NOMO-1 (cell line): ENCODE measurements around the gene RPUSD1.
"Not testable (repeated sequence)": the region's sequence is repeated elsewhere in the genome, so short reads cannot be mapped to it uniquely, and the experiment has no call there.

Experiments used
- DNase-seq, 2 experiments: peaks; one replicate each; lab custom pipeline; 2025; ENCODE audit not compliant: unreplicated experiment in 2 of 2; lab: John Stamatoyannopoulos, UW

Gene RPUSD1, protein sequence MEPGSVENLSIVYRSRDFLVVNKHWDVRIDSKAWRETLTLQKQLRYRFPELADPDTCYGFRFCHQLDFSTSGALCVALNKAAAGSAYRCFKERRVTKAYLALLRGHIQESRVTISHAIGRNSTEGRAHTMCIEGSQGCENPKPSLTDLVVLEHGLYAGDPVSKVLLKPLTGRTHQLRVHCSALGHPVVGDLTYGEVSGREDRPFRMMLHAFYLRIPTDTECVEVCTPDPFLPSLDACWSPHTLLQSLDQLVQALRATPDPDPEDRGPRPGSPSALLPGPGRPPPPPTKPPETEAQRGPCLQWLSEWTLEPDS

DNA sequence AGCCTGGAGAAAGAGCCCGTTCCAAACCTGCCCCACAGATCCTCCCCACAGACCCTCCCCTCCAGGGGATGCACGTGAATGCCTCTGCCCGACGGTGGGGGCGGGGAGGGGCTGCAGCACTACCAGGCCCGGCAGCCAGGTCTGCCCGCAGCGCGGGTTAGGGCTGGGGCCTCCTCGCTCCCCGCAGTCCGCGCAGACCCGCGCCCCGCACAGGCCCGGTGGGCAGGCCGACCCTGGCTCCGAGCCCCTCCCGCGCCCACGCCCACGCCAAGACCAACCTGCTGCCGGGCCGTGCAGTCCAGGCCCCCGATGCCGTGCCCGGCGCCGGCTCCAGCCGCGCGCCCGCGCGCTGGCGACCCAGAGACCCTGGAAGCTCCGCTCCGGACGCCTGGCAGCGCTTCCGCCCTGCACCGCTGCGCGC lies at the start of gene RPUSD1:
Gene RPUSD1 (minus strand): TSS at position 404 of the 421 bp plus-strand sequence. CDS start 644 bp downstream, outside the sequence.
- no peak for DNase-seq

DNA sequence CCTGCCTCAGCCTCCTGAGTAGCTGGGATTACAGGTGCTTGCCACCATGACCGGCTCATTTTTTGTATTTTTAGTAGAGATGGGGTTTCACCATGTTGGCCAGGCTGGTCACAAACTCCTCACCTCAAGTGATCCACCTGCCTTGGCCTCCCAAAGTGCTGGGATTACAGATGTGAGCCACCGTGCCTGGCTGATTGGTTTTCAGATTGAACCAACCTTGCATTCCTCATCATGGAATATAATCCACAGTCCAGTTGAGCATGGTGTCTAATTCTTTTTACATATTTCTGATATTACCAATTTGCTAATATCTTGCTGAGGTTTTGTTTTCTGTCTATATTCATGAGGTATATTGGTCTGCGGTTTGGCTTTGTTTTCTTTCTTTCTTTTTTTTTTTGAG lies 48.6 kb upstream of the RPUSD1 start:
- not testable (repeated sequence) for DNase-seq

DNA sequence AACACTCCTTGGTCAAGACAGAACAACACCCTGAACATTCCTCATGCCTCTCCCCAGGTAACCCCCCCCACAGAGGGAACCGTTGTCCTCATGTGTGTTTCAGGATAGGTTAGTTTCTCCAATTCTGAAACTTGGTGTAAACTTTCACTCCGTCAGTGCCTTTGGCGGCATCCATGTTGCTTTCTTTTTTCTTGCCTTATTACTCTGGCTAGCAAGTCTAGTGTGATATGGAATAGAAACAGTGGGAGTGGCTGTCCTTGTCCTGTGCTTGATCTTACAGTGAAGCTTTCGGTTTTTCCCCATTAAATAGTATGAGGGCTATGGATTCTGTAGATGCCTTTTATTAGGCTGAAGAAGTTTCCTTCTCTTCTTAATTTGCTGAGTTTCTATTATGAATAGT lies 48.0 kb upstream of the RPUSD1 start:
- no peak for DNase-seq

DNA sequence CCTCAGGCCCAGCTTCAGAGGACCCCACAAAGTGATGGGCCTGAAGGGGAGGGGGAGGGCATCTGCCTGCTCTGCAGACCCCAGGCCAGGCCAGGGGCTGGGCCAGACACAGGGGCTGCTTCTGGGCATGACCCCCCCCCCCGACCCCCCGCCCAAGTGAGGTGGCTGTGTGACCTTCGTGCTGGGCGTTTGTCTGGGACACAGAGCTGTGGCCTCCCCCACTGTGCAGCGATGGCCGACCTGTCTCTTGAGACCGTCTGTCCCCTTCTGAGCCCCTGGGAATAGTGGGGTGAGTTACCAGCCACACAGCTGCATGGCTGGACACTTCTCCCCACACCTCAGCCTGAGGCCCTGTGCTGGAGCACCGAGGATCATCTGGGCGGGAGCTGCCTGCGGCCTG lies 47.2 kb upstream of the RPUSD1 start:
- DNase-seq, result no peak

DNA sequence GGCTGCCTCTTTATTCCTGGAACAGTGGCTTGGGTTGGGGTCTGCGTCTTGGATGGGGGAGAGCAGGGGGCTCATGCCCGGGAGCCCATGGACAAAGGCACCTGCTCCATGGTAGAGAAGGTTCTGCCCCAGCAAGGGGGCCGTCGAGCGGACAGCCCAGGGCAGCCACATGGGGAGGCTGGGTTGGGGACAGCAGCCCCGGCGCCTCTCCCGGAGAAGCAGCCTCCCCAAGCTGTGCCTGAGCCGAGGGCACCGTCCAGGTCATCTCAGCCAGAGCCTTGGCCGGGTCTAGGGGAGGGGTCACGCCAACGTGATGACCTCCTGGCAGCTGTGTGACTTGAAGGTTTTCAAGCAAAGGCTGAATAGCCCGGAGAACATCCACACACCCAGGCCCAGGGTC lies 45.2 kb upstream of the RPUSD1 start:
- no peak for DNase-seq

DNA sequence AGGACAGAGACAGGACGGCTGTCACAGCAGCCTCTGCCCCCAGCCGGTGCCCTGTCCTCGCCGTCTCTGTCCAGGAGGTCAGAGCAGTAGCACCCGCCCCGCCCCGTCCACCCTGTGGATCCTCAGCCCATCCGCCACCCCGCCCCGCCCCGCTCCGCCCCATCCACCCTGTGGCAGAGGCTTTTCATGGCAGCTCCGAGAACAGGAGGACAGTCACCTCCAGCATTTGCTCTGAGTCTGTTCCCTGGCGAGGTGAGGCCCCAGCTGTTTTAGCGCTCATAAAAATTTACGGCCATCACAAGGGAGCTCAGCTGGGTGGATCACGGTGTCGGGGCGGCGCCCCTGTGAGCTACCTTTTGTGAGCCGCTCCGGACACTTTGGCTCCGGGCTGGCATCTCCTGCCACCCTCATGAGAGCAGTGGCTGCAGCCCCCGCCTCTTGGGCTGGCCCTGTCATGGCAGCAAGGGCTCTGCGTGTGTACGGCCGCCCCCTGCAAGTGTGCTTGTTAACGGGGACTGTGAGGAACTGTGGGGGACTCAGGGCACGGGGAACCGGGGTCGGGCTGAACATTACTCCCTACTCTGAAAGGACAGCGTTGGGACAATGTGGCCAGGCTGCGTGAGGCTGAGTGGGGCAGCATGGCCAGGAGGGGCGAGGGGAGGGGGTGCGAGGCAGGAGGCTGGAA lies 44.6 kb upstream of the RPUSD1 start:
- DNase-seq, result no peak

DNA sequence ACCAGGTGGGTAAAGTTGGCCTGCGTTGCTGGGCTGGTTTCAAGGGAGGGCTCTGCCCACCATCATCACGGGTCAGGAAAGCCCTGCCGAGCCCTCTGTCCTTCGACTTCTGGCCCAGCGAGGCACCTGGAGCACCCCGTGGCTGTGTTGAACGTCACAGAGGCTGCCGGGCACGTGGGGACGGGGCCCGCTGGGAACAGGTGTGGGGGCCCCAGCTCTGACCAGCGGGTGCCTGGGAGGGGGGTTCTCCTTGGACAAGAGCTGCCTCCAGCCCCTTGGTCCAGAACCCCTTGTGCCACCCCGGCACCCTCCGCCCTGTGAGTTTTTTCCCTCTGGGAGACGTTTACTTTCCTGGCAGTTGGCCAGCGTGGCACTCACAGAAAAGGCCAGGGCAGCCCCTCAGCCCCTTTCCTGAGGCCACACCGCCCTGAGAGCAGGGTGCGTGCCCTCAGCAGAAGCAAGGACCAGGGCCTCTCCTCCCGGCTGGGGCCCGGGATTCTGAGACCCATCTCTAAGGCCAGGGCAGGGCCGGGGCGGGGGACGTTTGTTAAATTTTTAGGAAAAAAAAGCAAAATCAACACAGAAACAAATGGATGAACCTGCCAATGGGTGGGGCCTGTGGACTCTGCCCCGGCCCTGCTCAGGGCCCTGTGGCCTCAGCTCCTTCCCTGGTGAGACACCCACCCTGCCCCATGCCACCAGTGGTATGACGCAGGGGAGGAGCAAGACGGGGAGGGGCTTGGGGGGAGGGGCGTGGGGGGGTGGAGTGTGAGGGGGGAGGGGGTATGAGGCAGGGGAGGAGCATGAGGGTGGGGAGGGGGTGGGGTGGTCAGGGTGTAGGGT lies 43.6 kb upstream of the RPUSD1 start:
- no peak for DNase-seq

DNA sequence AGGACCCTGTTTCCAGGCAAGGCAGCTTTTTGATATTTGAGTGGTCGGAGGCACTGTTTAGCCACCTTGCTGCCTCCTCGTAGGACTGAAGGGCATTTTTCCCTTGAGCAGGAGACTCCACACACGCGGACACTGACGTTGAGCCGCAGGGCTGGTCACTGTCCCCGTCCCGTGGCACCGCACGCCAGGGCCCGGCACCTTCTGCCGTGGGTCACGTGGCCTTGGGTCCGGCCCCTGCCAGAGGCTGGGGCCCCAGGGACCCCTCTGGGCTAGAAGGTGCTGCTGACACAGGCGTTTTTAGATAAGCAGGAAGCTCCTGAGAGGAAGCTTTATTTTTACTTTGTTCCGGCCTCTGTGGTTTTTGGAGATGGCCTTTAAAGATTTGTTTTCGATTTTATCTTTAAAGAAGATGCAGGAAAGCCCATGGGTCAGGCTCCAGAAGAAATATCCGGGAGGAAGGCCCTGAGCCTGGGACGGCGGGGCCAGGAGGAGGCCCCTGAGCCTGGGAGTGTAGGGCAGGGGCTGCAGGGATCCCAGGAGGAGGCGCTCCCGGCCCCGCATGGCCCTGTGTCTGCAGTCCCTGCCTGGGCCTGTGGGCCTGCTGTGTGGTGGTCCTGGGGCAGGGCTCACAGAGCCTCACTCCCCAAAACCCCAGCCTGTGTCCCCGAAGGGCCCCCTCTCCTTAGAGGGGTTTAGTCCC lies 42.8 kb upstream of the RPUSD1 start:
- no peak for DNase-seq

DNA sequence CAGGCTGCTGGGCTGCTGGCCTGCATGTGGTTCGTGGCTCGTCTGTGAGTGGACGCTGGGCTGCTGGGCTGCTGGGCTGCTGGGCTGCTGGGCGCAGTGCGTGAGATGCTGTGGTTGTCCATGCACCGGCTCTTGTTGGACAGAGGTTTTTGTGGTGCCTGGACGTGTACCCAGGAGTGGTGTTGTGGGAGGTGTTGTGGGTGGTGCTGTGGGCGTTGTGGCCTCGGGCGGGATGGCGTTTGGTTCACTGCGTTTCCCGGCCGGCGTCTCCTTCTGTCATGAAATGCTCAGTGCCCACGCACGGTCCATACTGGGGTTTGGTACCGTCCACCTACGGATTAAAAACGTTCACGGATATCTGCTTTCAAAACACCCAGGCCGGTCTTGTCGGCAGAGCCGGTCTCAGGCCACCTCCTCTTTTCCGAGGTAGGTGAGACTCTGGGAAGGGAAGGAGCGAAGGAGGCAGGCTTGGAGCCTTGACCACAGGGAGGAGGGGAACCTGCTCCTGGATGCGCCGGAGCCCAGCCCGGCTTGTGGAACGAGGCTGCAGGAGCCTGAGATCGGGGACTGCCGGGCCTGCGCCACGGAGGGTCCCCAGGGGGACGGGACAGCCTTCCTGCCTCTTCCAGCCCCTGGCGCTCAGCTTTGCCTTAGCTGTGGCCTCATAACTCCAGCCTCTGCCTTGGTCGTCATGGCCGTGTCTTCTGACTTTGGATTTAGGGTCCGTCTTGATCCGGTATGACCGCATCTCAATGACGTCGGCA lies 42.1 kb upstream of the RPUSD1 start:
- no peak for DNase-seq

DNA sequence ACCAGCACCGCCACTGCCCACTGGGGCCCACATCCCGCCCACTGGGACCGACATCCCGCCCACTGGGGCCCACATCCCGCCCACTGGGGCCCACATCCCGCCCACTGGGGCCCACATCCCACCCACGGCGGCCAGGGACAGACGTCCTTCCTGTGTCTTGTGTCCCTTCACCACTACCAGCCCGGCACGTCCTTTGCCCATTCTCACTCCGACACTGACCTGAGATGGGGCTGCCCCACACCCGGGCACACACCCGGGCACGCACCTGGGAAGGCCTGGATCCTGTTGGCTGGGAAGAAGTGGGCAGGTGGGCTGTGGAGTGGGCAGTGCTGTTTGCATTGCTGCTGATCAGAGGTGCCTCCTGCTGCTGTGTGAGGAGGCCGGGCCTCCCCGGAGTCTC lies 40.7 kb upstream of the RPUSD1 start:
- DNase-seq, result no peak

DNA sequence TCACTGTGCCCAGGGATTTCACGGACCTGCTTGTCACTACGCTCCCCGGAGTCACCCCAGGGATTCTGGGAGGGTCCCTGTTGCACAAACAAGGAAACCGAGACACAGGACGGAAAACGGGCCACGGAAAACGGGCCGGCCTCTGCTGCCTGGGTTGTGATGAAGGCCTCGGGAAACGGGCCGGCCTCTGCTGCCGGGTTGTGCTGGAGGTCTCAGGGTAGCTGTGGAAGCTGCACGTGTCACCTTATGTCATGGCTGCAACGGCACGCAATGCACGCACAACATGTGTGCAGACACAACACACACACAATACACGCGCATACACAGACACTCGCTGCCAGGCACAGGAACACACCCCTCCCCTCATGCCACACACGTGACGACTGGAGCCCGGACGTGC lies 39.3 kb upstream of the RPUSD1 start:
- no peak for DNase-seq

DNA sequence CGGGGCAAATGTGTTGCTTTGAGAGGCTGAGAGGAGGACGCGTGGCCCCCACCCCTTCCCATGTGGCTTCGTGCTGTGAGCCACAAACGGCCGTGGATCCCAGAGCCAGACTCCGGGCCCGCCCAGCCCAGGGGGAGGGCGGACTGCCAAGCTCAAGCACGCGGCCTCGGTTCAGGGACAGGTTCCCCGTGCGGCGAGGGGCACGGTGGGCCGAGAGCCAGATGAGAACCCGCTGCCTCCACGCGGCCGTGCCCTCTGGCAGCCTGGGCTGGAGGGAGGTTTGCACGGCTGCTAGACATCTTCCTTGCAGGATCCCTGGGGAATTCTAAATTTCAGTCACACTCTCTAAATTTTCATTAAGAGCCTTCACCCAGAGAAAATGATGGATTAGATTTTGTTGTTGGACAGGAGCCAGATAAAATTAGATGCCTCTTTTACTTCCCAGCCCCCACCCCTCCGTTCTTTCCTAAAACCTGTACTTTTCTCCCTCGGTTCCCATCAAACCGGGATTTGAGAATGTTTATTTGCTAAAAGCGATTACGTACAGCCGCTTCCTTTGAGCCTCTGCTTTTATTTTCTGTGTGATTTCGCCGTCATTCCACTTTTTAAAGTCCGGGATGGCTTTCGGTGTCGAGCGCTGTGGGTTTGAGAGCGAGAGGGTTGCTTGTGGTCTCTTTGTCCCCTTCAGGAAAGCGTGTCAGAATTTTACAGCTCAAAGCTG lies 37.3 kb upstream of the RPUSD1 start:
- DNase-seq, result no peak

DNA sequence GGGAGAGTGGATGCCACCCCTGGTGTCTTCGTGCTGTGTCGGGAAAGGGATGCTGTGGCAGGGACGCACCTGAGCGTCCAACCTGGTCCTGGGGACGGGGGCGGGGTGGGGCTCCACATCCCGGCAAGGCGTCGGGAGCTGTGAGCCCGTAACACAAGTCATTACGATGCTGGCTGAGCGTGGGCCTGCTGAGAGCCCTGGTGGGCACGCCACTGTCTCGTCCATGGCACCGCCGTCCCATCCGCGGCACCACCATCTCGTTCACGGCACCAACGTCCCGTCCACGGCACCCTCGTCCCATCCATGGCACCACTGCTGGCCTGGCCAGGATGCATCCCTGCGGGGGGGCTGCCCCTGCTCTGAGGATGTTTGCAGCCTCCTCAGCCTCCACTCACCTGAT lies 36.4 kb upstream of the RPUSD1 start:
- no peak for DNase-seq

DNA sequence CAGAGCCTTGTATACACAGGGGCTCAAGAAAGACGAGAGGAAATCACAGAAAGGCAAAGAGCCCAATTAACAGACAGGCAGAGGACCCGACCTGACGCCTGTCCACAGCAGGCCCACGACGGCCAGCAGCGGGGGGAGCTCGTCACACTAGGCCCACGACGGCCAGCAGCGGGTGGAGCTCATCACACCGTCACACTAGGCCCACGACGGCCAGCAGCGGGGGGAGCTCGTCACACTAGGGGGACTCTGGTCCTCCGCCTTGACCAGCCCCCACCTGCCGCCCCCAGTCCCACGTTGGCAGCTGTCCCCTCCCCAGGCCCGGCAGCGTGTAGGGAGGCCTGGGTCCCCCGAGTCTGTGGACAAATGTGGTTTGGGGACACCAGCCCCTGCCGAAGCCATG lies 36.0 kb upstream of the RPUSD1 start:
- DNase-seq, result no peak

DNA sequence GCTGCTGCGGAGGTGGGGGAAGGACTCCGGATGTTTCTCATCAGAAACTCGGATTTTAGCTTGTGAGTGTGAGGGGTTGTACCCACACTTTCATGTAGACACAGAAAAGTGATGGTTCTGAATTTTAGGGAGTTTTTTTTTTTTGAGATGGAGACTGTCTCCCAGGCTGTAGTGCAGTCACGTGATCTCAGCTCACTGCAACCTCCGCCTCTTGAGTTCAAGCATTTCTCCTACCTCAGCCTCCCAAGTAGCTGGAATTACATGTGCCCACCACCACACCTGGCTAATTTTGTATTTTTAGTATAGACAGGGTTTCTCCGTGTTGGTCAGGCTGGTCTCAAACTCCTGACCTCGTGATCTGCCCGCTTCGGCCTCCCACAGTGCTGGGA lies 34.7 kb upstream of the RPUSD1 start:
- DNase-seq, result no peak

DNA sequence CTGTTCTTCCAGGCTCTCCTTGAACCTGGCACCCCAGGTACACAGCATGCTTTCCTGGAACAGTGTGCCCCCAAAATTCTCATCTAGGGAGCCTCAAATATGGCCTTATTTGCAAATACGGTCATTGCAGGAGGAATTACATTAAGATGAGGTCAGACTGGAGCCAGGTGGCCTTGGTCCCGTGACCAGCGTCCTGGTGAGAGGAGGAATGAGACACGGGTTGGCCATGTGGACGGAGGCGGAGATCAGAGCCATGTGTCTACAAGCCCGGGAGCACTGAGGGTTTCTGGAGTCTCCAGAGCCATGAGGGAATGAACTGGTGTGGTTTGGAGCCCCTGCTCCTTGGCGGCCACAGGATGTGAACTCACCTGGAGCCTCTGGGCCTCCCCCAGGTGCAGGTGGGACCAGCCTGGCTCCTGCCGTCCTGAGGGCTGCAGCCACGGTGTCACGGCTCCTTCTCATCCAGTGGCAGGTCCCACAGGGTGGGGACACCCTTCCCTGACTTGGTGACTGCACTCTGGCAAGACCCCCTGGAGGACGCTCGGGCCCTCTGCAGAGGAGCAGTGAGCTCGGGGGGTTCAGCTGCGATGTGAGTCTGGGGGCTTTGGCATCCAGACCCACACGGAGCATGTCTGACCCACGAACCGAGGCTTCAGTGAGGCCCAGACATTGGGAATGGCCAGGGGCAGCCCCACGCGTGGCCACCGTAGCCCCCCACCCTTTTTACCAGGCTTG lies 34.2 kb upstream of the RPUSD1 start:
- no peak for DNase-seq

DNA sequence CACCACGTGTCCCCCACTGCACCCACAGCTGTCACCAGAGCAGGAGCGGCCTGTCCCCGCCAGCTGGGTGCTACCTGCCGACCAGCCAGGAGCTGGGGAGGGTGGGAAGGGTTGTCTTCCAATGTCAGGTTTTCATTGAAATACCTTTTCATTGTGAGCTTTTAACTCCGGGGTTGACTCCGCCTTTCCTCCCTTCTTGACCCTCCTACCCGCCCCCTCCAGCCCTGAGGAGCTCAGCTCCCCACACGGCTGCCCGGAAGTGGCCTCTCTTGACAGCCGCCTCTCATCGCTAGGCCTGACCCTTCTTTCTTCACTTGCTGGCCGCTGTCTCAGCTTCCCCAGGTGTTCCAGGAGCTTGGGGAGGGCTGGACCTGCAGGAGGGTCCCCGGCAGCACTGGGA lies 33.6 kb upstream of the RPUSD1 start:
- no peak for DNase-seq

DNA sequence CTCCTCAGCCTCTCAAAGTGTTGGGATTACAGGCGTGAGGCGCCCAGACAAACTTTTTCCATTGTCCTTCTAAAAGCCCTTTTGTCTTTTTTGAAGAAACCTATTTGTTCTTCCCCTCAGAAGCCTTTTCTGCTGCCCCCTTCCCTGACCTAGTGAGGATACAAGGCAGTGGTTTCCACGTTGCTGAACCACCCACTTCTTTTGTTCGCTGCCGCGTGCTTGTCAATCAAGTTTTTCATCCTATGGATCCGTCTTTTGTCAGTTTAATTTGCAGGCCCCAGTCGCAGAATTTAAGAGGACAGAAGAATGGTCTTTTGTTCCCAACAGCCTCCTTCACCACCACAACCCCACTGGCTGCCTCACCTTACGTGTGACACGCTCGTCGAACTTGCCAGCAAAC lies 32.6 kb upstream of the RPUSD1 start:
- no peak for DNase-seq

DNA sequence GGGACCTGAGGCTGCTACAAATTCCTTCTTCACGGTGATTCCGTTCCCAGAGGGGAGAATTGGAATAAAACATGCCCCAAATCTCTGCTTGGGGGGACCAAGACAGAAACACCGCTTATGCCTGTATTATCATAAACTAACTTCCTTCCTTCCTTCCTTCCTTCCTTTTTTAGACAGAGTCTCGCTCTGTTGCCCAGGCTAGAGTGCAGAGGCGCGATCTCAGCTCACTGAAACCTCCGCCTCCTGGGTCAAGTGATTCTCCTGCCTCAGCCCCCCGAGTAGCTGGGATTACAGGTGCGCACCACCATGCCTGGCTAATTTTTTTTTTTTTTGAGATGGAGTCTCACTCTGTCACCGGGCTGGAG lies 31.8 kb upstream of the RPUSD1 start:
- DNase-seq, result not testable (repeated sequence)
